ENCODE measurements around the gene NAA10.

DNA sequence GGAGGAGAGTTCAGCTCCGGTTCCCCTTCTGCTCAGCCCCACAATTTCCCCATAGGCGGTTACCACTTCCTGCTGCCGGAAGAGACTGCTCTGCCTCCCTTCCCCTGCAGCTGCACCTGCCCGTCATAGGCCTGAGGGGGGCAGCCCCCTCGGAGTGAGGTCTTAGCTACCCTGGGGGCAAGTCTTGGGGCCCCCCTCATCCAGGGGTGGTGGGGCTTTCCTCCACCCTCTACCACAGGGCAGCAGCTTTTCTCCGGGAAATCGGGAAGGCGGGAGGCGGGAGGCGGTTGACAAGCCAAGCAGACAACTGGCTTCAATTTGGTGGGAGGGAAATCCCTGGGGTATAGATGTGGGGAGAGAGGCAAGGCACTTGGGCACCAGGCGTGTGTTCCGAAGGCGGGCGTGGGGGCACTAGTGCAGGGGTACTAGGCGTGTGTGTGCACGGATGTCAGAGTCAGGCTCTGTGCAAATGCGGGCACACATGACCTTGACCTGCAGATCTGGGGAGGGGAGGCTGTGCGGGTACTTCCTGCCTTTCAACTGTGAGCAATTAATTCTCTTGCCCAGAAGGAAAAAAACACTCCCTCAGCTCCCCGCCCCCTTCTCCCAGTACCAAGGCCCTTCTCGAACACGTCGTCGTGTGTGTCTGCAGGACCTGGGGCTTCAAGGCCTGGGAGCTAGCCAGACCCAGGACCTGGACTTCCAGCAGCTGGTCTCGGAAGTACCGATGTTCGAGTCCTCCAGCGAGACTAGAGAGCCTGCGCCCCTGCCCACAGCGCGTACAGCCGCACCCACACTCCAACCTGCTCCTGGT is 7.8 kb downstream of the NAA10 start:
- TF ChIP-seq CREB1 (IDR thresholded peaks at IDR 0.05; ENCODE audit: low read depth) (no peak), EGR1 (IDR thresholded peaks at IDR 0.05) (no peak), TEAD4 (IDR thresholded peaks at IDR 0.05) (no peak), EP300 (IDR thresholded peaks at IDR 0.05; ENCODE audit: borderline replicate concordance) (no peak), TAF1 (IDR thresholded peaks at IDR 0.05; ENCODE audit: low read depth) (no peak), RAD21 (IDR thresholded peaks at IDR 0.05; ENCODE audit: low read depth) (no peak), YY1 (IDR thresholded peaks at IDR 0.05; ENCODE audit: low read depth) (no peak), ZBTB7A (IDR thresholded peaks at IDR 0.05; ENCODE audit: low read depth) (no peak), TCF12 (IDR thresholded peaks at IDR 0.05; ENCODE audit: low read depth) (no peak)
- TF ChIP-seq, protein P1, sequence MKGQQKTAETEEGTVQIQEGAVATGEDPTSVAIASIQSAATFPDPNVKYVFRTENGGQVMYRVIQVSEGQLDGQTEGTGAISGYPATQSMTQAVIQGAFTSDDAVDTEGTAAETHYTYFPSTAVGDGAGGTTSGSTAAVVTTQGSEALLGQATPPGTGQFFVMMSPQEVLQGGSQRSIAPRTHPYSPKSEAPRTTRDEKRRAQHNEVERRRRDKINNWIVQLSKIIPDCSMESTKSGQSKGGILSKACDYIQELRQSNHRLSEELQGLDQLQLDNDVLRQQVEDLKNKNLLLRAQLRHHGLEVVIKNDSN (IDR thresholded peaks at IDR 0.05) = no peak
- TF ChIP-seq, protein P2, sequence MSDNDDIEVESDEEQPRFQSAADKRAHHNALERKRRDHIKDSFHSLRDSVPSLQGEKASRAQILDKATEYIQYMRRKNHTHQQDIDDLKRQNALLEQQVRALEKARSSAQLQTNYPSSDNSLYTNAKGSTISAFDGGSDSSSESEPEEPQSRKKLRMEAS (IDR thresholded peaks at IDR 0.05) = no peak

Data from Ishikawa (cell line).